NCI-H2029 (cell line): ENCODE results near the gene OPN1SW.

Experiments
- DNase-seq: peaks from one replicate; lab custom pipeline; 2025; lab: John Stamatoyannopoulos, UW

The OPN1SW gene

GRCh38 chr7:128793181-128793547 is 17.6 kb upstream of the OPN1SW start:
- DNase-seq: no peak

DNA sequence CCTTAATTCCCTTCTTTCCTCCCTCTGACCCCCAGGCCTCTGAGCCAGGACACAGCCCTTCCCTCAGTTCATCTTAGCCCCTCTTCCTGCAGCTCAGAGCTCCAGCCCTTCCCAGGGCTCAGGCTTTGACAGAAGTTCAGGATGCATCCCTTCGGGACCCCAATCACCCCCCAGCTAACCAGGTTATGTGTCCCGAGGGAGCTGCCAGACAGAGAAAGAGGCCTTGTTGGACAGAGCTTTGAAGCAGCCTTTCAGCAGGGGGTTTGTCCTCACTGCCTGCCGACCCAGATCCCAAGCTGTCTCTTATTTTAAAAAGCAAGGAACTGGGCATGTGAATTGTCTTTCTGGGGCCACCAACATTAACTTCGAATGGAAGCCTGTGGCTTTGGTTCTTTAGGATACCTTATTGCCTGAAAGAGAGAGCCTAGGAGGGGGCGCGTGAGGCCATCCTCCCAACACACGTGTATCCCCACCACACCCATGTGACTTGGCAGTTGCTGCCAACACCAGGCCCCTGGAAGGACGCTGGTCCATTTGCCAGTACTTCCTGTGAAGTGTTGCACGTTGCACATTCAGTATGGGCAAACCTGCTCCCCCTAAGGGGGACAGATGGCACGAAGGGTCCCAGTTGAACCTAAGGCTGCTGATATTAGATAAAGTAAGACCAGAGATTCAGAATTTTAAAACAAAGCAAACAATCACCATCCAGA is 17.0 kb upstream of the OPN1SW start:
- DNase-seq: no peak

DNA sequence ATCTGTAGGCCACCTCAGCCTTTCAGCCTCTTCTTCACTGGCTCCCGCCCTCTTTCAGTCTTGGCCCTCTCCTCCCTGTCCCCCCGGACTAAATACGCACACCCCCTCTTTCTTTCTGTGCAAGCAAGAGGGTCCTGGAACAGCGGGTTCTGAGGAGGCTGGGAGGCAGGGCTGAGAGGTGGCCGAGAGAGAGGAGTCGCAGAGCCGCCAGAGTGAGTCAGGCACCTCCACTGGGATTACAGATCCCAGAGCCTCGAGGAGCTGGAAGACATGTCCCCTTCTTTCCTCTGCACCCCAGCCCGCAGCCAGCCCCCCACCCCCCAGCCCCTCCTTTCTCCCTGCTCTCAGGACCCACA is 16.4 kb upstream of the OPN1SW start:
- no peak for DNase-seq

DNA sequence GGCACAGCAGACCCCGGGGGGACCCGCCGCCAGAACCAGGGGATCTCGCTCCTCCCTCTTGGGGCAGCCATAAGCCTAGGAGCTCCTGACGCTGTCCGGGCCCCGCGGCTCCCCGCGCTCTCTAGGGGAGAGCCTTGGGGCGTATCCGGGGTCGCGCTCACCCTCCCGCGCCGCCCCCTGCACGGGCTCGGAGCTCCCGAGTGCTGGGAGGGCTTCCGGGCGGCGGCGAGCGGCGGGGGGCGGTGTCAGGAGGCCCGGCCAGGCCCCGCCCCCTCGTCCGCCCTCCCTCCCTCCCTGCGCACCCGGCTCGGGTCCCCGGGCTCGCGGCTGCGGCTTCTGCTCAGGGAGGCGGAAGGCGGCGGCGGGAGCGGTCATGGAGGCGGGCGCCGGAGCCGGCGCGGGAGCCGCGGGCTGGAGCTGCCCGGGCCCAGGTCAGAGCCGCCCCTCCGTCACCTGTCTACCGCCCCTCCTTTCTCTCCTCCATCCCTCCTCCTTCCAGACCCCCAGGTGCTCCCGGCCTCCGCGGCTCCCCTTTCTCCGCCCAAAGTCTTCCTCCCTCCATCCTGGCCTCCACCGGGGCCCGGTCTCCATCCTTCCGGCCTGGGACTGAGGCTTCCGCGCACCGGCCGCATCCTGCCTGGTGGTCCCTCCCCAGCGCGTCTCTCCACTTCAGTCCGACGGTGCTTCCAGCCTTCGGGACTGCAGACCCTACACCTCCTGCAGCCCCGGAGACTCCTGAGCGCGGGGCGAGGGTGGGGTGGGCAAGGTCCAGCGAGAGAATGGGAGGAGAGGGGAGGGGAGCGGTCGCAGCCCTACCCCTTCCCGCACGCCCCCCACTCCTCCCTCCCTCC is 15.8 kb upstream of the OPN1SW start, which contains the start of gene CCDC136:
Gene CCDC136, plus strand, starts transcription at position 848 of the 851 bp plus-strand sequence. CDS start 444 bp downstream, outside the sequence.
- peak; percentile 35 for DNase-seq

- no peak for DNase-seq
These were observed 14.9 kb upstream of the OPN1SW start for GRCh38 chr7:128790315-128791041.

- no peak for DNase-seq
These were observed 13.1 kb upstream of the OPN1SW start for GRCh38 chr7:128788446-128789412.

DNA sequence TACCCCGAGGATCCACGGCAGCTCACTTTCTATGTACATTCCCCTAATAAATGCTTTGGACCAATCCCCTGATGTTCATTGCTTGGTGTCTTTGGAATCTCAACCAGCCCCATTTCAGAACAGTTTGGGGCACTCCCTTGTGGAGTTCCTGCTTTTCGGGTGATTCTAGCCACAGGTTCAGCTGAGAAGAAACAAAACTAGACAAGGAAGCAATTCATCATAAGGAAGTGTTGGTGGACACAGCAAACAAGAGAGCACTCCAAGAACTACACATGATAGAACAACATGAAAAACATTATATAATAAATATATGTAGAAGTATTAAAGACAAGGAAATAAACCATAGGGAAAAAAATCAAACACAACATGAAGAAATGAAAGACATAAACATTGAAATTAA is 10.1 kb upstream of the OPN1SW start:
- DNase-seq: no peak

GRCh38 chr7:128783143-128783861 is 7.7 kb upstream of the OPN1SW start:
- no peak for DNase-seq

- no peak for DNase-seq
These were observed 6.3 kb upstream of the OPN1SW start for GRCh38 chr7:128781851-128782250.

GRCh38 chr7:128781126-128781525 is 5.5 kb upstream of the OPN1SW start:
- DNase-seq: no peak

GRCh38 chr7:128778946-128779345 is 3.4 kb upstream of the OPN1SW start:
- no peak for DNase-seq

- no peak for DNase-seq
These were observed 1.8 kb upstream of the OPN1SW start for GRCh38 chr7:128777156-128778123.

DNA sequence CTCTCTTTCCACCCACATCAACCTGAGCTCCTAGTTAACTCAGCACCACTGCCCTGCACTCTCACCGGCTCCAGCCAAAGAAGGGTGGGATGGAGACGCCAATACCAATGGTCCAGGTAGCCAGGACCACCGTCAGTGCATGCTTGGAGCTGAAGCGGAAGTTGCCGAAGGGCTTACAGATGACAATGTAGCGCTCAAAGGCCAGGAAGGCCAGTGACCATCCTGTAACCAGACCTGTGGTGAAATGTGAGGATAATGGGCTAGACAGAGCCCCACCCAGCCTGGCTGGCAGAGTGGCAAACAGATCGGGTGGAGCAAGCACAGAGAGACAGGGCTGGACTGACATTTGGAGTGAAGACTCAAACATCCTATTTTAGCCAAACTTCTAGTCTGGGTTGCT is 673 bp downstream of the OPN1SW start:
- no peak for DNase-seq

GRCh38 chr7:128774029-128774689 is 1.4 kb downstream of the OPN1SW start:
- DNase-seq: no peak

DNA sequence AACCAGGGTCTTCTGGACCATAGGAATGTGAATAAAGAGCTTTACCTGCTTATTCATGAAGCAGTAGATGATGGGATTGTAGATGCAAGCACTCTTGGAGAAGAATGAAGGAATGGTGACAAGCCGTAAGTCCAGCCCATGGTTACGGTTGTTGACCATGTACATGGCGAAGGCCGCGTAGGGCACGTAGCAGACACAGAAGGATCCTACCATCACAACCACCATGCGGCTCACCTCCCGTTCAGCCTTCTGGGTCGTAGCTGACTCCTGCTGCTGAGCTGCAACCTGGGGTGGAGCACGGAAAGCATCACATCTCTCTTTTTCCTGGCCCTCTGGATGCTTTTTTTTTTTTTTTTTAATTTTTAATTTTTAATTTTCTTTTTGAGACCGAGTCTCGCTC is 2.0 kb downstream of the OPN1SW start:
- DNase-seq: no peak

DNA sequence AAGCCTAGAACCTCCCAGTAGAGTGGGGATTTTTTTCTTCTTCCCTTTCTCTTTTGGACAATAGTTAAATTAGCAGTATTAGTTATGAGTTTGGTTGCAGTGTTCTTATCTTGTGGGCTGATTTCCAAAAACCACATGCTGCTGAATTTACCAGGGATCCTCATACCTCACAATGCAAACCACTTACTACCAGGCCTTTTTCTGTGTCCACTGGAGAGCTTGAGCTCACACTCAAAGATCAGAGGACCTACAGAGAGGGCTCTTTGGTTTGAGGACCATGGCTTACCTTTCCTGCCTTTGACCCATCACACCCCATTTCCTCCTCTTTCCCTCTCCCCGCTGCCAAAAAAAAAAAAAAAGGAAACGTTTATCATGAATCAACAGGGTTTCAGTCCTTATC is 5.4 kb downstream of the OPN1SW start:
- no peak for DNase-seq

- DNase-seq: no peak
These were observed 8.0 kb downstream of the OPN1SW start for GRCh38 chr7:128767475-128768110.

DNA sequence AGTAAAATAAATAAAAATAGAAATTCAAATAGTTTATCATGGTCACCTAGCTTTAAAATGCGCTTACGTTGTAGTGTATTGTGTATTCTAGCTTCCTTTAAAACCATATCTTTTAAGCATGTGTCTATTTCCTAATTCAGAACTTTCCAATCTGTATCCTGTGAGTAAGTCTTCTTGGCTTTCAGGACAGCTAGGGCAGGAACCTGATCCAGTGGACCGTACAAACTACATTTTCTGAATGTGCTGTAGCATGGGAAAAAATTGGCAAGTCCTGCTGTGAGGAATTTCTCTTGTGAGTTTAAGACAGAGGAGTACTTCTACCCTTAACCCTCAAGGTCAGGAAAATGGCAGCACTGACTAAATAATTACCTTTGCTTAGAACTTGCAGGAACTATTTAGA is 12.1 kb downstream of the OPN1SW start:
- DNase-seq: no peak

DNA sequence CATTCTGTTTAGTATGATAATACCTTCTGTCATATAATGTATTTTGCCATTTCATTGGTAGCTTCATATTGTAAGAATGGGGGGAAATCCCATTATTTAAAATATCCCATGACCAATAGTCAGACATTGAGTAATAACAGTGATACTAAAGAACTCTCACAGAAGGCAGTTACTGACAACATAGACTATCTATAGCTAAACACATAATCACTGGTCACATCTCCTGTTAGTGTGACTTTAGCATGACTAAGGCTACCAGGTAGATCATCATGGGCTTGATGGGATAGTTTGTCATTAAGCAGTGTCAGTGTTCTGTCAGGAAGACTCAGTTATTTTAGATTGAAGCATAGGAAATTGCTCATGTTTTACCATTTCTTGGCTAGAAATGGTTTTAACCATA is 16.4 kb downstream of the OPN1SW start:
- no peak for DNase-seq
